GM23248 (cell line): Measurements from ENCODE around the gene SKAP1. TPM values are rescaled to one million over a fixed set of nuclear protein-coding genes. Genes with fewer than 3 reads are reported as not detected.

Source experiments
- DNase-seq: peaks from one replicate; pipeline ENCODE4 v3.0.0-alpha.2; 2015
- H2AFZ ChIP-seq: fragments of 200-600 bp; sonication (generic); 2 replicates; pipeline ENCODE4 v1.6.1; 2016; ENCODE audit warnings: antibody characterized with exemption
- H3F3A ChIP-seq: fragments of 200-600 bp; sonication (generic); 2 replicates; pipeline ENCODE4 v1.6.1; 2016; ENCODE audit warnings: mild to moderate bottlenecking, antibody characterized with exemption, mixed run types; ENCODE audit not compliant: insufficient read depth
- H3K27ac ChIP-seq: fragments of 200-600 bp; sonication (generic); 2 replicates; pipeline ENCODE4 v1.5.1; 2016; ENCODE audit warnings: mild to moderate bottlenecking
- H3K27me3 ChIP-seq: fragments of 200-600 bp; sonication (generic); replicated peaks from 2 replicates; pipeline ENCODE4 v1.6.1; 2016; ENCODE audit warnings: mild to moderate bottlenecking; ENCODE audit not compliant: insufficient read depth
- H3K36me3 ChIP-seq: fragments of 200-600 bp; sonication (generic); 2 replicates; pipeline ENCODE4 v1.6.1; 2016; ENCODE audit warnings: low read depth, mild to moderate bottlenecking
- H3K4me1 ChIP-seq: fragments of 200-600 bp; sonication (generic); 2 replicates; pipeline ENCODE4 v1.6.1; 2016; ENCODE audit warnings: mild to moderate bottlenecking; ENCODE audit not compliant: insufficient read depth
- H3K4me2 ChIP-seq: fragments of 200-600 bp; sonication (generic); one replicate; pipeline ENCODE4 v1.6.1; 2016; ENCODE audit warnings: mild to moderate bottlenecking; ENCODE audit not compliant: unreplicated experiment
- H3K4me3 ChIP-seq: fragments of 200-600 bp; sonication (generic); 2 replicates; pipeline ENCODE4 v1.5.1; 2016; ENCODE audit warnings: mild to moderate bottlenecking
- H3K79me2 ChIP-seq: fragments of 200-600 bp; sonication (generic); 2 replicates; pipeline ENCODE4 v1.6.1; 2016; ENCODE audit warnings: mild to moderate bottlenecking; ENCODE audit not compliant: insufficient read depth
- H3K9ac ChIP-seq: fragments of 200-600 bp; sonication (generic); 2 replicates; pipeline ENCODE4 v1.6.1; 2016; ENCODE audit warnings: mild to moderate bottlenecking
- H3K9me2 ChIP-seq: fragments of 200-600 bp; sonication (generic); 2 replicates; pipeline ENCODE4 v1.6.1; 2016; ENCODE audit warnings: mixed run types, mild to moderate bottlenecking, moderate library complexity; ENCODE audit not compliant: insufficient read depth
- H3K9me3 ChIP-seq: fragments of 200-600 bp; sonication (generic); one replicate; pipeline ENCODE4 v1.6.1; 2017; ENCODE audit warnings: low read depth
- H4K20me1 ChIP-seq: fragments of 200-600 bp; sonication (generic); 2 replicates; pipeline ENCODE4 v1.6.0; 2016; ENCODE audit not compliant: insufficient read depth
- EZH2 ChIP-seq: fragments of 200-600 bp; sonication (generic); IDR thresholded peaks from 2 replicates; pipeline ENCODE4 v1.6.1; 2018; ENCODE audit warnings: antibody characterized with exemption, mild to moderate bottlenecking; ENCODE audit not compliant: insufficient read depth, poor library complexity, severe bottlenecking
- EZH2phosphoT487 ChIP-seq: fragments of 200-600 bp; sonication (generic); IDR thresholded peaks from 2 replicates; pipeline ENCODE4 v1.6.1; 2018; ENCODE audit warnings: antibody characterized with exemption, moderate library complexity, mild to moderate bottlenecking, low read depth; ENCODE audit not compliant: insufficient read depth
- WGBS, 2 experiments: methylation state at CpG; one replicate each; pipeline ENCODE4 v1.1.6; 2015 to 2017; ENCODE audit warnings: low lambda C conversion rate in 2 of 2, low coverage in 1 of 2; ENCODE audit errors: missing lambda C conversion rate in 2 of 2; 5-methylcytosine and 5-hydroxymethylcytosine counted together
- in situ Hi-C: fragments of 300-500 bp; cut with MboI; formaldehyde crosslinking; loops from 2 replicates; pipeline ENCODE4 v1.15.0; 2020
- polyA plus RNA-seq: library from polyadenylated mRNA; unstranded; fragments of >200 nt; fragmentation: Nextera tagmentation; extraction: Ambion mirVana; gene quantifications from 2 replicates; pipeline ENCODE4 v1.2.1, GENCODE V29; 2016
- total RNA-seq: library from RNA; depleted of rRNA; stranded (reverse); fragments of >200 nt; shearing (Covaris generic); gene quantifications from 2 replicates; pipeline ENCODE4 v1.2.3, GENCODE V29; 2014

Gene SKAP1
- total and polyA plus RNA-seq, 2 experiments from 2014 or later = not detected

DNA sequence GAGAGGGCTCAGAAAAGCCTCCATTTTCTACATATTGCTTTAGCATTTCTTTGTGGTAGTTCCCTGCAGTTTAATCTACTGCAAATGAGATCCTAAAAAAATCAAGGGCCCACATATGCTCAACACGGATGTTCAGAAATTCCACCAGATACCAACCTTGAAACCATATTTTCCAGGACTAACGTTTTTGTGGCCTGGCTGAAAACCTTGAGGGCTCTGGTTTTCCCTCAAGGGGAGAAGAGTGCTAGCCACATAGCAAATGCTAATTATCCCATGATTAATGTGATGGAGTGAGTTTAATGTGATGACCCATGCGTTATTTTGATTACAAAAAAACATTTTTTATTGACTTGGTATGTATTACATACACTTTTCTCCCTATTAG lies 253.6 kb downstream of the SKAP1 start:
- Histone ChIP-seq H3K4me3 (no peak overlapping the region), H3K9ac (no peak overlapping the region), H3K4me2 (no peak overlapping the region), H2AFZ (peak overlapping the region; percentile 56), H3K9me3 (no peaks in the 10 kb centered on the region), H3K36me3 (no peaks in the 10 kb centered on the region), H3K79me2 (no peaks in the 10 kb centered on the region), H3K27ac (peak overlapping the region; percentile 48), H4K20me1 (no peaks in the 10 kb centered on the region), H3K9me2 (no peaks in the 10 kb centered on the region), H3K27me3 (peaks cover 31% of the 10 kb centered on the region), H3K4me1 (peaks cover 9% of the 10 kb centered on the region), H3F3A (0 out of 2 replicates have a peak, but pooled peaks cover 9% of the 10 kb centered on the region)
- no peak for DNase-seq
- TF ChIP-seq EZH2 (no peak), EZH2phosphoT487 (no peak)
- in situ Hi-C loops = no loop called here
- WGBS, 2 experiments = 72 to 77% methylated on average over 3 of the region's 3 CpGs

DNA sequence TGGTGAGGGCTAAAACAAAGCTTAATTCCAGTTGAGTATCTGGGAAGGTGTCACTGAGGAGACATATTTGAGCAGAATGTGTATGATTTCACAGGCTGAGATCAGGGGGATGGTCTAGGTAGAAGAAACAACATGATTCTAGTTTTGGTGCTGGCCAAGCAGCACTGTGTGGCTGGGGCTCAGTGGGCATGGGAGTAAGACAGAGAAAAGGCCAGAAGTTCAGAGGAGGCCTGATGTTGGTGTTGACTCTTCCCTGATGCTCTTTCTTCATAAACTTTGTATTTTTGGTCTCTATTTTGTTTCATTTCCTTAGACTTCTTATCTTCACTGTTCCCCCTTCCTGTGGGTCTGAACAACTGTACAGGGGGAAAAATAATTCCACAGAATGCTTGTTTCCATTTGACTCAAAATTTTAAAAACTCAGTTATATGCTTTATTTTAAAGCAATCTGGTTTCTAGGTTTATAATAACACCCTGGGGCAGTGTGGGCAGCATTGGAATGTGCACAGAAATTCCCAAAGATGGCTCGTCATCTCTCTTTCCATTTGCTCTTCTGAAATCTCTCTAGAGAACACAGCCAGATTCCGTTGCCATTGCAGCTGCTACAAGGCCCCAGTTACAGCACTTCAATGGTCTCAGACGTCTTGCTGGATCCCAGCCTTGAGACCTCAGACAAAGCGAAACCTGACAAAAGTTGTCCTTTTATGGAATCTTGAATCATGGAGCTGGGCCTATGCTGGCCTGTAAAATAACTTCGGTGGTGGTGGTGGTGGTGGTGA lies 254.1 kb downstream of the SKAP1 start:
- in situ Hi-C loops = no loop called here
- Histone ChIP-seq H3K27ac (peak overlapping the region; percentile 48), H3K9me3 (no peaks in the 10 kb centered on the region)

DNA sequence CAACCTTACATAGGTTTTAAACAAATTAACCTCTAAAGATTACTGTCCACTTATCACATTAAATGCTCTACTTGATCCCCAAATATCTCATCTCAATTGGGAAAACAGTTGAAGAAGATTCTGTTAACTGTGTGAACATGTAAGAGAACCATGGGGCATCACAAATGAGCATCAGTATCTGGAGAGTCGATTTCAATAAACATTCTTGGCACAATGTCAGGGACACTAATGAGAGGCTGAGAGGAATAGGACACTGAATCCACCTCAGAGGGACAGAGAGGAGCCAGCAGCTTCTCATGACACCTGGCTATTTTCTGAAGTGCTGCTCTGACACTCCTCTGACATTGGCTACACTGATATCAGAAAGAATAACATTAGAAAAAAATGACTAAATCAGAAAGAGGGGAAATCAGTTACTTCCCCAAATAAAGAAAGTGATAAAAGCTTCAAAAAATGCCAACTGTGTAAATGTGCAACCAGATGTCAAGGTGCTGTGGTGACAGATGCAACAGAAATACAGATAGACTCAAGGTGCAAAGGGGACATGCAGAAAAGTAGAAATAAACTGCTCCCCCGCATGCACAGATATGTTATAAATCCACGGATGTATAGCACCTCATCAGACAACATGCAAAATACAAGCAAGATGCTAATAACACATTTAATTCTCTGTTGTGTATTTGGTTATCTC lies 255.0 kb downstream of the SKAP1 start:
- H3K27ac ChIP-seq = no peak overlapping the region; the same call in 1 of the 2 replicates
- no peaks in the 10 kb centered on the region for H3K9me3 ChIP-seq
- no peak overlapping the region for H2AFZ ChIP-seq
- no peak overlapping the region for H3K4me2 ChIP-seq
- peaks cover 9% of the 10 kb centered on the region for H3K4me1 ChIP-seq
- no peak overlapping the region for H3K4me3 ChIP-seq
- in situ Hi-C loops = no loop called here
- 38 to 41% methylated on average over 3 of the region's 3 CpGs for WGBS, 2 experiments
- H3K9me2 ChIP-seq = no peaks in the 10 kb centered on the region
- H3K27me3 ChIP-seq = peaks cover 24% of the 10 kb centered on the region
- no peak for DNase-seq
- TF ChIP-seq EZH2phosphoT487 = no peak
- no peak for TF ChIP-seq EZH2
- H3K36me3 ChIP-seq = no peaks in the 10 kb centered on the region
- no peaks in the 10 kb centered on the region for H3K79me2 ChIP-seq
- no peaks in the 10 kb centered on the region for H4K20me1 ChIP-seq
- 0 out of 2 replicates have a peak, but pooled peaks cover 9% of the 10 kb centered on the region for H3F3A ChIP-seq
- H3K9ac ChIP-seq = no peak overlapping the region

More for the DNA sequence above, 254.1 kb downstream of the SKAP1 start:
- Histone ChIP-seq H2AFZ (peak overlapping the region; percentile 56), H3K36me3 (no peaks in the 10 kb centered on the region), H4K20me1 (no peaks in the 10 kb centered on the region), H3K4me3 (no peak overlapping the region), H3K9ac (peak overlapping the region; percentile 1; the same call in 1 of the 2 replicates), H3K4me1 (peaks cover 9% of the 10 kb centered on the region), H3K4me2 (no peak overlapping the region), H3K9me2 (no peaks in the 10 kb centered on the region), H3K27me3 (peaks cover 25% of the 10 kb centered on the region), H3K79me2 (no peaks in the 10 kb centered on the region), H3F3A (0 out of 2 replicates have a peak, but pooled peaks cover 9% of the 10 kb centered on the region)
- DNase-seq = peak; percentile 74
- 58 to 59% methylated on average over 5 of the region's 5 CpGs for WGBS, 2 experiments
- TF ChIP-seq EZH2phosphoT487 = no peak
- no peak for TF ChIP-seq EZH2

DNA sequence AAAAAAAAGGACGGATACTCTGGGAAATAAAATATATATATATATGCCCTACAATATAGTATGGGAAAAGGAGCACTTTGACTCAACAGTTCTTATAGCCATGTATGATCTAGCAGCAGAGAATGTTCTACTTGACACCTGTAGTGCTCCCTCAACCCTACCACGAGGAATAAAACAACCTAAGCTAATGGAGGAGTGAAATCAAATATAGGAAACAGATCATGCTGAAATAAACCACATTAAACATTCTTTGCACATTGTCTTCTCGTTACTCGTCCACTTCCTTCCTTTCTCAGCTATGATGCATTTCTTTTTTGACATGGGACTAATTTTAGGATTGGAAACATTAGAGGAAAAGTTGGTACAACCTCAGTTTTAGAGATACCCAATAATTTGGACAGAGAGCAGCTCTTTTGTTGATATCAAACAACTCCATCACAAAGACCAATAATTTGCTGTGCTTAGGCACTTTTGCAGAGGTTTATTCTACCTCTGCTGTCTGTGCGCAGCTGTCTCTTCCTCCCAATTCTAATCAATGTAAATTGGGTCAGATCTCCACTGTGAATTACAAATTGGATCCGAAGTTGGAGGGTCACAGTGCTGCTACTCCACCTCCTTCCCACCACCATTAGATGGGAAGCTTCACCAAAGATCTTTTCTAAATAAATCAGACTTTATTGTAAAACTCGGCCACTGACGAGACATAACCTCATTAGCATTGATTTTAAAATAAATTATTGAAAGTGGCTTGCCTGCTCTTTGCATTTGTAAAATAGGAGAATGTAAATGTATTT lies 256.6 kb downstream of the SKAP1 start:
- H3K9ac ChIP-seq = no peak overlapping the region
- H3F3A ChIP-seq = 0 out of 2 replicates have a peak, but pooled peaks cover 9% of the 10 kb centered on the region
- H2AFZ ChIP-seq = no peak overlapping the region
- peaks cover 24% of the 10 kb centered on the region for H3K27me3 ChIP-seq
- no peak overlapping the region for H3K4me2 ChIP-seq
- no peak for DNase-seq
- H3K27ac ChIP-seq = no peak overlapping the region
- in situ Hi-C loops = no loop called here
- H3K9me2 ChIP-seq = no peaks in the 10 kb centered on the region
- no peaks in the 10 kb centered on the region for H4K20me1 ChIP-seq
- H3K36me3 ChIP-seq = no peaks in the 10 kb centered on the region
- WGBS, 2 experiments = 49 to 51% methylated on average over 8 of the region's 8 CpGs
- H3K79me2 ChIP-seq = no peaks in the 10 kb centered on the region
- no peaks in the 10 kb centered on the region for H3K9me3 ChIP-seq
- H3K4me1 ChIP-seq = peaks cover 9% of the 10 kb centered on the region
- no peak overlapping the region for H3K4me3 ChIP-seq
- TF ChIP-seq EZH2 = no peak
- TF ChIP-seq EZH2phosphoT487 = no peak
